ENCODE measurements around the gene SELENOS. TPM values are rescaled to one million over a fixed set of nuclear protein-coding genes. Genes with fewer than 3 reads are reported as not detected.

SELENOS gene
- total RNA-seq, 1 experiment from 2014 or later: 65.9 TPM

GRCh38 chr15:101233651-101234280 is 43.5 kb downstream of the SELENOS start:
- no peak for DNase-seq (ENCODE audit: extremely low read depth, low read depth)

- DNase-seq (ENCODE audit: extremely low read depth, low read depth): no peak
Measured at GRCh38 chr15:101232677-101233076, 44.6 kb downstream of the SELENOS start.

GRCh38 chr15:101228313-101228712 is 49.0 kb downstream of the SELENOS start:
- DNase-seq (ENCODE audit: extremely low read depth, low read depth): no peak

- no peak for DNase-seq (ENCODE audit: extremely low read depth, low read depth)
Measured at GRCh38 chr15:101225658-101226057, 51.6 kb downstream of the SELENOS start.

Other genes starting within 250 kb of the SELENOS start
- 21.1 and 24.5 TPM in 2 replicates for gene CHSY1, start 25.4 kb downstream of the SELENOS start, total RNA-seq (2014; rRNA removed; shearing (Covaris generic))
- gene SNRPA1, start 17.8 kb upstream of the SELENOS start, total RNA-seq (2014; rRNA removed; shearing (Covaris generic)): 38.9 and 61.5 TPM in 2 replicates
- 20.2 and 22.4 TPM in 2 replicates for gene PCSK6, start 212.2 kb upstream of the SELENOS start, total RNA-seq (2014; rRNA removed; shearing (Covaris generic))